ENCODE data around the gene SORCS2.

SORCS2 gene

DNA sequence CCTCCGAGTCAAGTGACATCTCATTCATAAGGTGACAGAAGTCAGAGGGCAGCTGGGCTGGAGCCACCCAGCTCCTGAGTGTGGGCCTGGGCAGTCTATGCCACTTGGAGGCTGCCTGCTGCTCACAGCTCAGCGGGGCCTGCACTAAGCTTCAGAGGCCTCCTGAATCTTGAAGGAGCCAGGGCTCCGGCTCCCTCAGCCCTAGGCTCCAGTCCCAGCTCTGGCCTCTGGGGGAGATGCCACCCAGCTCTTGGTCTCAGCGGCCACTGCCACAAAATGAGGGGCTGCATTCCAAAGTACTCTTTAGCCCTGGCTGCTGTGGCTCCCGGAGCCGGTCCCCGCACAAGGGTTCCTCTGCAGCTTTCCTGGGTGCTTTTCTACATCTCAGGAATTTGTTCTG is 275.1 kb downstream of the SORCS2 start:
- TF ChIP-seq FOXP2 (optimal IDR thresholded peaks at IDR 0.05; ENCODE audit: borderline replicate concordance, extremely low read depth, extremely low read length, insufficient read depth) (no peak), POLR2AphosphoS5 (IDR thresholded peaks at IDR 0.05; ENCODE audit: low read depth, low read length) (no peak), TAF1 (IDR thresholded peaks at IDR 0.05; ENCODE audit: borderline replicate concordance, insufficient read depth, low read length) (no peak), SIN3A (IDR thresholded peaks at IDR 0.05; ENCODE audit: borderline replicate concordance, insufficient read depth, low read length) (no peak)
- TF ChIP-seq, protein P1, sequence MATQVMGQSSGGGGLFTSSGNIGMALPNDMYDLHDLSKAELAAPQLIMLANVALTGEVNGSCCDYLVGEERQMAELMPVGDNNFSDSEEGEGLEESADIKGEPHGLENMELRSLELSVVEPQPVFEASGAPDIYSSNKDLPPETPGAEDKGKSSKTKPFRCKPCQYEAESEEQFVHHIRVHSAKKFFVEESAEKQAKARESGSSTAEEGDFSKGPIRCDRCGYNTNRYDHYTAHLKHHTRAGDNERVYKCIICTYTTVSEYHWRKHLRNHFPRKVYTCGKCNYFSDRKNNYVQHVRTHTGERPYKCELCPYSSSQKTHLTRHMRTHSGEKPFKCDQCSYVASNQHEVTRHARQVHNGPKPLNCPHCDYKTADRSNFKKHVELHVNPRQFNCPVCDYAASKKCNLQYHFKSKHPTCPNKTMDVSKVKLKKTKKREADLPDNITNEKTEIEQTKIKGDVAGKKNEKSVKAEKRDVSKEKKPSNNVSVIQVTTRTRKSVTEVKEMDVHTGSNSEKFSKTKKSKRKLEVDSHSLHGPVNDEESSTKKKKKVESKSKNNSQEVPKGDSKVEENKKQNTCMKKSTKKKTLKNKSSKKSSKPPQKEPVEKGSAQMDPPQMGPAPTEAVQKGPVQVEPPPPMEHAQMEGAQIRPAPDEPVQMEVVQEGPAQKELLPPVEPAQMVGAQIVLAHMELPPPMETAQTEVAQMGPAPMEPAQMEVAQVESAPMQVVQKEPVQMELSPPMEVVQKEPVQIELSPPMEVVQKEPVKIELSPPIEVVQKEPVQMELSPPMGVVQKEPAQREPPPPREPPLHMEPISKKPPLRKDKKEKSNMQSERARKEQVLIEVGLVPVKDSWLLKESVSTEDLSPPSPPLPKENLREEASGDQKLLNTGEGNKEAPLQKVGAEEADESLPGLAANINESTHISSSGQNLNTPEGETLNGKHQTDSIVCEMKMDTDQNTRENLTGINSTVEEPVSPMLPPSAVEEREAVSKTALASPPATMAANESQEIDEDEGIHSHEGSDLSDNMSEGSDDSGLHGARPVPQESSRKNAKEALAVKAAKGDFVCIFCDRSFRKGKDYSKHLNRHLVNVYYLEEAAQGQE (IDR thresholded peaks at IDR 0.05; ENCODE audit: insufficient read depth in 1 of 2, low read depth in 2 of 2, low read length in 2 of 2), result no peak

DNA sequence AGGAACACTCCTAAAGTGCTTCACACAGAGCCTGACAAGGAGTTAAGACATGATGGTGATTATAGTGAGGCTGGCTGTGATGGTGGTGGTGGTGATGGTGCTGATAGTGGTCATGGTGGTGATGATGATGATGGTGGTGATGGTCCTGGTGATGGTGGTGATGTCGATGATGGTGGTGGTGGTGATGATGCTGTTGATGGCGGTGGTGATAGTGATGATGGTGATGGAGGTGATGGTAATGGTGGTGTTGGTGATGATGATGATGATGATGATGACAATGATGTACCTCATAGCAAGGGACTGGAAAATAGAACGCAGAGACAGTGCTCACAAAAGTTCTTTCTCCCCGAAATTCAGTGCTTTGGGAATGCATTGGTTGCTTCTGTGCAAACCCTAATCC is 276.7 kb downstream of the SORCS2 start:
- no peak for TF ChIP-seq POLR2AphosphoS5 (IDR thresholded peaks at IDR 0.05; ENCODE audit: low read depth, low read length)
- TF ChIP-seq, protein P1 (IDR thresholded peaks at IDR 0.05; ENCODE audit: insufficient read depth in 1 of 2, low read depth in 2 of 2, low read length in 2 of 2), result no peak
- no peak for TF ChIP-seq FOXP2 (optimal IDR thresholded peaks at IDR 0.05; ENCODE audit: borderline replicate concordance, extremely low read depth, extremely low read length, insufficient read depth)
- TF ChIP-seq TAF1 (IDR thresholded peaks at IDR 0.05; ENCODE audit: borderline replicate concordance, insufficient read depth, low read length), result no peak
- TF ChIP-seq SIN3A (IDR thresholded peaks at IDR 0.05; ENCODE audit: borderline replicate concordance, insufficient read depth, low read length), result no peak

DNA sequence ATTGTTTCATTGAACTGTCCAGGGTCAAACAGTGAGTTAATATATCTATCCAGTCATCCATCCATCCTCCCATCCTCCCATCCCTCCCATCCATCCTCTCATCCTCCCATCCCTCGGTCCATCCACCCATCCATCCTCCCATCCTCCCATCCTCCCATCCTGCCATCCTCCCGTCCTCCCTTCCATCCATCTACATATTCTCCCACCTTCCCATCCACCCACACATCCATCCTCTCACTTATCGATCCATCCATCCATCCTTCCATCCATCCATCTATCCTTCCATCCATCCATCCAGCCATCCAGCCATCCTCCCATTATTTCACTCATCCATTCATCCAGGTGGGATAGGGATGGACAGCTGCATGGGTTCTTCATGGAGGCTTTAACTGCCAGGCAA is 277.8 kb downstream of the SORCS2 start:
- TF ChIP-seq FOXP2 (optimal IDR thresholded peaks at IDR 0.05; ENCODE audit: borderline replicate concordance, extremely low read depth, extremely low read length, insufficient read depth) (no peak), TAF1 (IDR thresholded peaks at IDR 0.05; ENCODE audit: borderline replicate concordance, insufficient read depth, low read length) (no peak), SIN3A (IDR thresholded peaks at IDR 0.05; ENCODE audit: borderline replicate concordance, insufficient read depth, low read length) (no peak), POLR2AphosphoS5 (IDR thresholded peaks at IDR 0.05; ENCODE audit: low read depth, low read length) (no peak)
- TF ChIP-seq, protein P1 (IDR thresholded peaks at IDR 0.05; ENCODE audit: insufficient read depth in 1 of 2, low read depth in 2 of 2, low read length in 2 of 2), result no peak

DNA sequence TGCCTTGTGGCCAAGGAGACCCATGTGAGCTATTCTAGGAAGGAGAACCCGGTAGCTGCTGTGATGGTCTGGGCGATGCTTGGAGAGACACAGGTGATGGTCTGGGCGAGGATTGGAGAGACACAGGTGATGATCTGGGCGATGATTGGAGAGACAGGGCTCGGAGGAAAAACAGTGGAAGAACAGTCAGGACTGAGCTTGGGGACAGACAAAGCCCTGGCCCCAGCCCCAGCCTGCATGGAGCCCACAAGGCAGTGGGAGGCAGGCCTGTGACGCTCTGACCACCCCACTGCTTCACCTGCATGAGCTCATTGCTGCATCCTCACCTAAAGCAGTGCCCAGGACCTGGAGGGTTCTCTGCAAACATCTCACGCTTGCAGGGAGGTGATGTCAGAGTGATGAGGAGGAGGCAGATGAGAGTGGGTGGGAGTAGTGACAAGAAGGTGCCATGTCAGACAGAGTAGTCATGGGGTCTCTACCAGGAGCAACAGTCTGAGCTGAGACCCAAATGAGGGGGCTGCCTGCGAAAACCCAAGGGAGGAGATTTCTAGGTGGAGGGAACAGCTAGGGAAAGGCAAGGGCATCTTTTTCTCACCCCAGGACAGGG is 278.3 kb downstream of the SORCS2 start:
- TF ChIP-seq, protein P1 (IDR thresholded peaks at IDR 0.05; ENCODE audit: insufficient read depth in 1 of 2, low read depth in 2 of 2, low read length in 2 of 2), result no peak
- TF ChIP-seq SIN3A (IDR thresholded peaks at IDR 0.05; ENCODE audit: borderline replicate concordance, insufficient read depth, low read length), result no peak
- TF ChIP-seq TAF1 (IDR thresholded peaks at IDR 0.05; ENCODE audit: borderline replicate concordance, insufficient read depth, low read length), result no peak

Measured in PFSK-1 (cell line).